Ishikawa (cell line): Measurements from ENCODE around the gene CHRNA4.

ENCODE experiments used
- CEBPB ChIP-seq: IDR thresholded peaks from 2 replicates; pipeline ENCODE4 v1.6.1; 2012
- CREB1 ChIP-seq: IDR thresholded peaks from 2 replicates; pipeline ENCODE4 v1.6.1; 2012; ENCODE audit warnings: low read depth
- EGR1 ChIP-seq: IDR thresholded peaks from 2 replicates; pipeline ENCODE4 v1.6.1; 2012
- EP300 ChIP-seq: IDR thresholded peaks from 2 replicates; pipeline ENCODE4 v1.6.1; 2012; ENCODE audit warnings: borderline replicate concordance
- FOXM1 ChIP-seq: IDR thresholded peaks from 2 replicates; pipeline ENCODE4 v1.6.1; 2012; ENCODE audit warnings: low read depth, borderline replicate concordance
- MAX ChIP-seq: IDR thresholded peaks from 2 replicates; pipeline ENCODE4 v1.6.1; 2012
- NFIC ChIP-seq: IDR thresholded peaks from 2 replicates; pipeline ENCODE4 v1.6.1; 2012
- RAD21 ChIP-seq: IDR thresholded peaks from 2 replicates; pipeline ENCODE4 v1.6.1; 2012; ENCODE audit warnings: low read depth
- TAF1 ChIP-seq: IDR thresholded peaks from 2 replicates; pipeline ENCODE4 v1.6.1; 2012; ENCODE audit warnings: low read depth, mild to moderate bottlenecking
- TCF12 ChIP-seq: IDR thresholded peaks from 2 replicates; pipeline ENCODE4 v1.6.1; 2012; ENCODE audit warnings: low read depth
- TEAD4 ChIP-seq: IDR thresholded peaks from 2 replicates; pipeline ENCODE4 v1.6.1; 2012
- USF1 ChIP-seq: IDR thresholded peaks from 2 replicates; pipeline ENCODE4 v1.6.1; 2012
- YY1 ChIP-seq: IDR thresholded peaks from 2 replicates; pipeline ENCODE4 v1.6.1; 2012; ENCODE audit warnings: low read depth
- ZBTB7A ChIP-seq: IDR thresholded peaks from 2 replicates; pipeline ENCODE4 v1.6.1; 2012; ENCODE audit warnings: low read depth
- TF ChIP-seq, protein P1 (sequence below): IDR thresholded peaks from 2 replicates; pipeline ENCODE4 v1.6.1; 2012; ENCODE audit warnings: low read depth, mild to moderate bottlenecking

Gene CHRNA4

GRCh38 chr20:63312690-63313348 is 48.3 kb downstream of the CHRNA4 start:
- TF ChIP-seq NFIC (no peak), FOXM1 (no peak)

- TF ChIP-seq ZBTB7A (no peak), YY1 (no peak), RAD21 (no peak), TEAD4 (no peak), NFIC (no peak), EP300 (no peak), FOXM1 (no peak), MAX (no peak), EGR1 (no peak), CEBPB (no peak), USF1 (no peak), TCF12 (no peak), TAF1 (no peak), CREB1 (no peak)
- TF ChIP-seq, protein P1, sequence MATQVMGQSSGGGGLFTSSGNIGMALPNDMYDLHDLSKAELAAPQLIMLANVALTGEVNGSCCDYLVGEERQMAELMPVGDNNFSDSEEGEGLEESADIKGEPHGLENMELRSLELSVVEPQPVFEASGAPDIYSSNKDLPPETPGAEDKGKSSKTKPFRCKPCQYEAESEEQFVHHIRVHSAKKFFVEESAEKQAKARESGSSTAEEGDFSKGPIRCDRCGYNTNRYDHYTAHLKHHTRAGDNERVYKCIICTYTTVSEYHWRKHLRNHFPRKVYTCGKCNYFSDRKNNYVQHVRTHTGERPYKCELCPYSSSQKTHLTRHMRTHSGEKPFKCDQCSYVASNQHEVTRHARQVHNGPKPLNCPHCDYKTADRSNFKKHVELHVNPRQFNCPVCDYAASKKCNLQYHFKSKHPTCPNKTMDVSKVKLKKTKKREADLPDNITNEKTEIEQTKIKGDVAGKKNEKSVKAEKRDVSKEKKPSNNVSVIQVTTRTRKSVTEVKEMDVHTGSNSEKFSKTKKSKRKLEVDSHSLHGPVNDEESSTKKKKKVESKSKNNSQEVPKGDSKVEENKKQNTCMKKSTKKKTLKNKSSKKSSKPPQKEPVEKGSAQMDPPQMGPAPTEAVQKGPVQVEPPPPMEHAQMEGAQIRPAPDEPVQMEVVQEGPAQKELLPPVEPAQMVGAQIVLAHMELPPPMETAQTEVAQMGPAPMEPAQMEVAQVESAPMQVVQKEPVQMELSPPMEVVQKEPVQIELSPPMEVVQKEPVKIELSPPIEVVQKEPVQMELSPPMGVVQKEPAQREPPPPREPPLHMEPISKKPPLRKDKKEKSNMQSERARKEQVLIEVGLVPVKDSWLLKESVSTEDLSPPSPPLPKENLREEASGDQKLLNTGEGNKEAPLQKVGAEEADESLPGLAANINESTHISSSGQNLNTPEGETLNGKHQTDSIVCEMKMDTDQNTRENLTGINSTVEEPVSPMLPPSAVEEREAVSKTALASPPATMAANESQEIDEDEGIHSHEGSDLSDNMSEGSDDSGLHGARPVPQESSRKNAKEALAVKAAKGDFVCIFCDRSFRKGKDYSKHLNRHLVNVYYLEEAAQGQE = no peak
These were observed 48.9 kb downstream of the CHRNA4 start for GRCh38 chr20:63312273-63312672.

GRCh38 chr20:63311833-63312243 is 49.3 kb downstream of the CHRNA4 start:
- TF ChIP-seq YY1 (no peak), EP300 (no peak), NFIC (no peak), TAF1 (no peak), TEAD4 (no peak), RAD21 (no peak), TCF12 (no peak)
- TF ChIP-seq, protein P1 = no peak

DNA sequence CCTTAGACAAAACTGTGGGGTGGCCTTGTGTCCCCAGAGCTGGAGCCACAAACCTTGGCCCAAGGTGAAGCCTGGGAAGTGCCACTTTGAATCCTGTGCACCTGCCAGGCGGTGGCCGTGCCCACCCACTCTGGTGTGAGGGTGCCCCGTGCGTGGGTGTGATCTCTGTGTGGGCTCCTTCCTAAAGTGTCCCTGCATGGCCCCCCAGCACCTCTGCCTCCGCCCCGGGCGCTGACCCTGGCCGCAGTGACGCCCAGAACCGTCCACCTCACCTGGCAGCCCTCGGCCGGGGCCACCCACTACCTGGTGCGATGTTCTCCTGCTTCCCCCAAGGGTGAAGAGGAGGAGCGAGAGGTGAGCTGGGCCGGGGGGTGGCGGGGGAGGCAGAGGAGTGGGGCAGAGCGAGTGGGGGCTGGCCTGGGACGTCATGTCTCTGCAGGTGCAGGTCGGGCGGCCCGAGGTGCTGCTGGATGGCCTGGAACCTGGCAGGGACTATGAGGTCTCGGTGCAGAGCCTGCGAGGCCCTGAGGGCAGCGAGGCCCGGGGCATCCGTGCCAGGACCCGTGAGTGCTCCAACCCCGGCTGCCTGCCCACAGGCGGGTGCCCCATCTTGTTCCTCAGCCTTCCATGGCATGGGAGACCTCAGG is 49.8 kb downstream of the CHRNA4 start:
- TF ChIP-seq, protein P1 = no peak
- no peak for TF ChIP-seq FOXM1
- no peak for TF ChIP-seq TEAD4

- TF ChIP-seq YY1 (no peak), CREB1 (no peak), TEAD4 (no peak), RAD21 (no peak), EGR1 (no peak), USF1 (no peak), TAF1 (no peak), NFIC (no peak), MAX (no peak), EP300 (no peak), CEBPB (no peak), ZBTB7A (no peak), TCF12 (no peak), FOXM1 (no peak)
- TF ChIP-seq, protein P1 = no peak
These were observed 50.7 kb downstream of the CHRNA4 start for GRCh38 chr20:63310265-63310991.
